Osteocyte (in vitro differentiated cells): Measurements from ENCODE around the gene WNT2. TPM values are rescaled to one million over a fixed set of nuclear protein-coding genes. Genes with fewer than 3 reads are reported as not detected.

Experiments used
- DNase-seq: peaks from one replicate; pipeline ENCODE4 v3.0.0; 2021; ENCODE audit warnings: mixed read lengths; ENCODE audit not compliant: unreplicated experiment; ENCODE audit errors: extremely low spot score
- H3K27ac Mint-ChIP-seq: one replicate; pipeline ENCODE4 v1.8.0; 2021; ENCODE audit warnings: mild to moderate bottlenecking, mixed read lengths; ENCODE audit not compliant: unreplicated experiment
- H3K27me3 Mint-ChIP-seq: one replicate; pipeline ENCODE4 v1.8.0; 2021; ENCODE audit warnings: mixed read lengths; ENCODE audit not compliant: unreplicated experiment
- H3K36me3 Mint-ChIP-seq: one replicate; pipeline ENCODE4 v1.8.0; 2021; ENCODE audit warnings: mixed read lengths; ENCODE audit not compliant: unreplicated experiment
- H3K4me1 Mint-ChIP-seq: one replicate; pipeline ENCODE4 v1.8.0; 2021; ENCODE audit warnings: mixed read lengths; ENCODE audit not compliant: unreplicated experiment
- H3K4me3 Mint-ChIP-seq: one replicate; pipeline ENCODE4 v1.8.0; 2021; ENCODE audit warnings: mild to moderate bottlenecking, moderate library complexity, mixed read lengths; ENCODE audit not compliant: unreplicated experiment
- H3K9me3 Mint-ChIP-seq: one replicate; pipeline ENCODE4 v1.8.0; 2021; ENCODE audit warnings: mixed read lengths; ENCODE audit not compliant: unreplicated experiment
- total RNA-seq: library from RNA; stranded (reverse); gene quantifications from 2 replicates; pipeline ENCODE4 v1.2.1, GENCODE V29; 2021
- TF ChIP-seq, protein P1 (sequence below): fragments of 200-600 bp; sonication (generic); IDR thresholded peaks from 2 replicates; pipeline ENCODE4 v1.5.0; 2021; ENCODE audit warnings: antibody characterized with exemption, mild to moderate bottlenecking, moderate library complexity

The WNT2 gene
- total RNA-seq, 1 donor from 2014 or later = 9.5 TPM

GRCh38 chr7:117282239-117282812, 40.5 kb downstream of the WNT2 start:
- H3K9me3 Mint-ChIP-seq = no peaks in the 10 kb centered on the region
- no peak overlapping the region for H3K4me3 Mint-ChIP-seq
- DNase-seq = no peak
- H3K27ac Mint-ChIP-seq = no peak overlapping the region
- H3K36me3 Mint-ChIP-seq = peaks cover 2% of the 10 kb centered on the region
- H3K27me3 Mint-ChIP-seq = no peaks in the 10 kb centered on the region
- TF ChIP-seq, protein P1, sequence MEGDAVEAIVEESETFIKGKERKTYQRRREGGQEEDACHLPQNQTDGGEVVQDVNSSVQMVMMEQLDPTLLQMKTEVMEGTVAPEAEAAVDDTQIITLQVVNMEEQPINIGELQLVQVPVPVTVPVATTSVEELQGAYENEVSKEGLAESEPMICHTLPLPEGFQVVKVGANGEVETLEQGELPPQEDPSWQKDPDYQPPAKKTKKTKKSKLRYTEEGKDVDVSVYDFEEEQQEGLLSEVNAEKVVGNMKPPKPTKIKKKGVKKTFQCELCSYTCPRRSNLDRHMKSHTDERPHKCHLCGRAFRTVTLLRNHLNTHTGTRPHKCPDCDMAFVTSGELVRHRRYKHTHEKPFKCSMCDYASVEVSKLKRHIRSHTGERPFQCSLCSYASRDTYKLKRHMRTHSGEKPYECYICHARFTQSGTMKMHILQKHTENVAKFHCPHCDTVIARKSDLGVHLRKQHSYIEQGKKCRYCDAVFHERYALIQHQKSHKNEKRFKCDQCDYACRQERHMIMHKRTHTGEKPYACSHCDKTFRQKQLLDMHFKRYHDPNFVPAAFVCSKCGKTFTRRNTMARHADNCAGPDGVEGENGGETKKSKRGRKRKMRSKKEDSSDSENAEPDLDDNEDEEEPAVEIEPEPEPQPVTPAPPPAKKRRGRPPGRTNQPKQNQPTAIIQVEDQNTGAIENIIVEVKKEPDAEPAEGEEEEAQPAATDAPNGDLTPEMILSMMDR = no peak
- peaks cover 29% of the 10 kb centered on the region for H3K4me1 Mint-ChIP-seq

- Mint-ChIP-seq H3K36me3 (peaks cover 2% of the 10 kb centered on the region), H3K27ac (no peak overlapping the region), H3K27me3 (no peaks in the 10 kb centered on the region), H3K9me3 (no peaks in the 10 kb centered on the region), H3K4me1 (peaks cover 29% of the 10 kb centered on the region), H3K4me3 (no peak overlapping the region)
- TF ChIP-seq, protein P1 = no peak
- no peak for DNase-seq
These were observed 41.3 kb downstream of the WNT2 start for GRCh38 chr7:117281562-117281961.

DNA sequence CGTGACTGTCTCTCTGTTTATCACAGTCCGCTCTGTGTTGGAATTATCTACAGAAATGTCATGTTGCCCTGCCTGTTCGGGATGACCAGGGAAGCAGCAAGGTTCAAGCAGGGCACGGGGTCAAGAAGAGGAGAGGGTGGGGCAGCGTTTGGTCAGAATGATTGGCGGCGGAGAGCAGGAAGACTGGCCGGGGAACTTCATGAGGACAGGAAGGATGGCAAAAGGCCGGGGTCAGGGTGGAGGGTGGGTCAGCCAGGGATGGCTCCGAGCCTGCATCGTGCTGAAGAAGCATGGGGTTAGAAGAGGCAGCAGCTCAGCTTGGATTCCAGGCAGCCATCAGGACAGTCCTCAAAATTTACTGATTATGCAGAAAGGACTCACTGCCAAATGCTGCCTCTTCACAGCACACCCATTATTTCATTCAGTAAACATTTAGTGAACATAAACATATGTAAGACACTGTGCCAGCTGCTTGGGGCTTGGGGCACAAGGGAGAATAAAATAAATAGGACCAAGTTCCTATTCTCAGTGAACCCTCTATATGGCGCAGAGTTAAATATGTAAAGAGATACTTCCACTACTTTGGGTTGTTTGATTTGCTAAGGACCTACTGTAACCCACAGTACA, 42.8 kb downstream of the WNT2 start:
- TF ChIP-seq, protein P1 = no peak
- Mint-ChIP-seq H3K27me3 (no peaks in the 10 kb centered on the region), H3K4me3 (no peak overlapping the region), H3K36me3 (peaks cover 2% of the 10 kb centered on the region), H3K4me1 (peaks cover 29% of the 10 kb centered on the region), H3K9me3 (no peaks in the 10 kb centered on the region), H3K27ac (no peak overlapping the region)
- no peak for DNase-seq

DNA sequence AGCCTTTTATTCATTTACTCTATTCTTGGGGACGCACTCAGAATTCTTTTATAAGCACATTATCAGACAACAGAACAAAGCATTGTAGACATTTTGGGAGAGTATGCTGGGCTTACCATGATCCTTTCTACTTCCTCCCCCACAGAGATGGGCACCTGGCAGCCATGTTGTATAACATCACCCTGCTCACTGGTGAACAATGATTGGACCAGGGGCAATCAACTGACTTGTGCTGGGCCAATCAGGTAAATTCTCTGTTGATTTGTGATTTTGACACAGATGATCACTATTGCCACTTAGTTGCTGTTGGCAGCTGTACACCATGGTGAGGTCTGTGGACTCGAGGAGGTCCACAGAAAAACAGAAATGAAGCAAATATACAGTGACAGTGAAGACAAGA, 43.7 kb downstream of the WNT2 start:
- Mint-ChIP-seq H3K9me3 (no peaks in the 10 kb centered on the region), H3K36me3 (peaks cover 2% of the 10 kb centered on the region), H3K4me3 (no peak overlapping the region), H3K27me3 (no peaks in the 10 kb centered on the region), H3K27ac (no peak overlapping the region), H3K4me1 (peaks cover 29% of the 10 kb centered on the region)
- TF ChIP-seq, protein P1 = no peak
- DNase-seq = no peak

DNA sequence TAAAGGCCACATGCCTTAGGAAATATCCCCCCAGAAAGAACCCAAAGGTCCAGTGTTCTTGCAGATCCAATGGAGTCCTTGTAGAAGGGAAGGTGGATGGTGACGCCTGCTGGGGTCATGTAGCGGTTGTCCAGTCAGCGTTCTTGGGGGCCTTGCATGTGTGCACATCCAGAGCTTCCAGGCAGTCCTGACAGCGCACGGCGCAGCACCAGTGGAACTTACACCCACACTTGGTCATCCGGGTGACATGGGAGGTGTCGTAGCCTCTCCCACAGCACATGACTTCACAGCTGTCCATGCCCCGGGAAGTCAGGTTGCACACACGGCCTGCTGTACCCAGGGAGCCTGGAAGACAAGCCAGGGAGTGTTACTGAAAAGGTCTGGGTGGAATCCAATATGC, 44.8 kb downstream of the WNT2 start:
- H3K4me1 Mint-ChIP-seq = peaks cover 22% of the 10 kb centered on the region
- no peak overlapping the region for H3K27ac Mint-ChIP-seq
- no peak for DNase-seq
- H3K36me3 Mint-ChIP-seq = peaks cover 2% of the 10 kb centered on the region
- no peak overlapping the region for H3K4me3 Mint-ChIP-seq
- H3K27me3 Mint-ChIP-seq = no peaks in the 10 kb centered on the region
- TF ChIP-seq, protein P1 = no peak
- H3K9me3 Mint-ChIP-seq = no peaks in the 10 kb centered on the region
